Measurements from ENCODE around the gene PCDHB1.

The PCDHB1 gene, protein sequence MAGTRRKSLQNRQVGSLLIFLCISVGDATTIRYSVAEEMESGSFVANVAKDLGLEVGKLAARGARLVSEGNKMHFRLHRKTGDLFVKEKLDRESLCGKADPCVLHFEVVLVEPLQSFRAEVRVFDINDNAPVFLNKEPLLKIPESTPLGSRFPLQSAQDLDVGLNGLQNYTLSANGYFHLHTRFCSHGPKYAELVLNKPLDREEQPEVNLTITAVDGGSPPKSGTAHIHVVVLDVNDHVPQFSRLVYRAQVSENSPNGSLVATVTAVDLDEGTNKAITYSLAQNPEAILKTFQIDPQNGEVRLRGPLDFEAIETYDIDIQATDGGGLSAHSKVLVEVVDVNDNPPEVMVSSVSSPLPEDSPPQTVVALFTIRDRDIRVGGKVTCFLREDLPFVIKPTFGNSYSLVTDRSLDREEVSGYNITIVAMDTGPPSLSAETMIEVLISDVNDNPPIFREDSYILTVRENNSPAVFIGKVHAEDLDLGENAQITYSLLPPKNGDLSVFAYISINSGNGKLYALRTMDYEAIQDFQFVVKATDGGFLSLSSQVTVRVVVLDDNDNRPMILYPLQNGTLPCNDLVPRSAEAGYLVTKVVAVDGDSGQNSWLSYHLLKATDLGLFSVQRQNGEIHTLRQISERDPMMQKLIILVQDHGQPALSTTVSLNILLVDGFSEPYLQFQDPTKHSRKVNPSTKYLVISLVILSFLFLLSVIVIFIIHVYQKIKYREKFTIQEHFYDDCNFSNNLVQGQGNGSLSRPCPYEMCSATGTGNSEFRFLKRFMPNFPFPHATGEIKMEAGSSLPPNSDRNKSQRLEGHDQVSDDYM

DNA sequence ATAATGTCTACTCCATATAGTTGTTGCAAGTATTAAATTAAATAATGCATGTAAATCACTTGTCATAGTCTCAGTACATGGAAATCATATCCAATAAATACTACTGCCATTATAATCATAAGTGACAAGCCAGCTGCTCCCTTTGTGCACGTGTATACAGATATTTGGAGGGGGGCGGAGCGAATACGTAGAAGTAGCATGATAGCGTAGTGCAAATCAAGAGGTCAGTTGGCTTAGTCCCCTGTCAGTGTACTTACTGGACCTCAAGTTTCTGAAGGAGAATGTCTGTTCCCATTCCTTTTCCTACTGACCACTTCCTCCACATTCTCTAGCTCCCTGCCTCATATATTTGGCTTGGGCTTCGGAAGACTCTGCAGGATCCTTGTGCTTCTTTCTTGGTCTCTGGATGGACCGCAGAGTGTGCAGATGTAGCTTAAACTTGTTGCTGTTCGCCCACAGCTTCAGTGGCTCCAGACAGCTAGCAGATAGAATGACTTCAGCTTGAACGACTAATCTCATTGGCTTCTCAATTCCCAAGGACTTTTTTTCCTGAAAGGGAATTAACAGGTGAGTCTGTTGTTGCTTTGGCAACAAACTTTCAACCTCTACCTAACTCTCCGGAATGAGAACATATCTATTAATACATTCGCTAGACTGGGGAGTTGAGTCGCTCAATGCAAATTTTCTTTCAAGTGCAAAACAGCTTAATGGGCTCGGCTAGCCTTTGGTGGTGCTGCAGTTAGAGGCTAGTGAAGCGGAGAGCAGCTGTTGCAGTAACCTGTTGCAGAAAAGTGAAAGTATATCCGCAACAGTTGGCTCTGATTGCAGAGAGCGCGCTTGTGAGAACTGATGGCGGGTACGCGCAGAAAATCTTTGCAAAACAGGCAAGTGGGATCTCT lies at the start of gene PCDHB1:
PCDHB1 (plus strand) TSS at position 753 of the 899 bp plus-strand sequence; CDS start at position 850, 97 bp downstream.
- DNase-seq (ENCODE audit: insufficient read length, low spot score) (no peak), FAIRE-seq (no peak)

DNA sequence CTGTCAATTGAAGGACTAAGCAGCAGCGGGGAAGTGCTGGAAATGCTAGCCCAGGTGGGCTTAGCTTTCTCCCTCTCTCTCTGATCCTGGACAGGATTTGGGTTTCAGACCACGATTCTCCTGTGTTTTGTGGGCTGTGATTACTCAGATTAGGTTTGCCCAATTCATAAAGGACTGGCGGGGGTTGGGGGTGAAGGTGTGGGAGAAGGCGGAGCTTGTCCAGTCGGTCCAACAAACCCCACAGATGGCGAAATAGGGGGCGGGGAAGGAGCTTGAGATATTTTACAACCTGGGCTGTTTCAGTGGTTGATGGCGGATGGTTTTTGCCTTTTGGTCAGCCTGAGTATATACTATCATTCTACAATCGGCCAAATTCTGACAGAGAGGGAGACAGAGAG lies 49.7 kb upstream of the PCDHB1 start:
- FAIRE-seq (no peak), DNase-seq (ENCODE audit: insufficient read length, low spot score) (no peak)

DNA sequence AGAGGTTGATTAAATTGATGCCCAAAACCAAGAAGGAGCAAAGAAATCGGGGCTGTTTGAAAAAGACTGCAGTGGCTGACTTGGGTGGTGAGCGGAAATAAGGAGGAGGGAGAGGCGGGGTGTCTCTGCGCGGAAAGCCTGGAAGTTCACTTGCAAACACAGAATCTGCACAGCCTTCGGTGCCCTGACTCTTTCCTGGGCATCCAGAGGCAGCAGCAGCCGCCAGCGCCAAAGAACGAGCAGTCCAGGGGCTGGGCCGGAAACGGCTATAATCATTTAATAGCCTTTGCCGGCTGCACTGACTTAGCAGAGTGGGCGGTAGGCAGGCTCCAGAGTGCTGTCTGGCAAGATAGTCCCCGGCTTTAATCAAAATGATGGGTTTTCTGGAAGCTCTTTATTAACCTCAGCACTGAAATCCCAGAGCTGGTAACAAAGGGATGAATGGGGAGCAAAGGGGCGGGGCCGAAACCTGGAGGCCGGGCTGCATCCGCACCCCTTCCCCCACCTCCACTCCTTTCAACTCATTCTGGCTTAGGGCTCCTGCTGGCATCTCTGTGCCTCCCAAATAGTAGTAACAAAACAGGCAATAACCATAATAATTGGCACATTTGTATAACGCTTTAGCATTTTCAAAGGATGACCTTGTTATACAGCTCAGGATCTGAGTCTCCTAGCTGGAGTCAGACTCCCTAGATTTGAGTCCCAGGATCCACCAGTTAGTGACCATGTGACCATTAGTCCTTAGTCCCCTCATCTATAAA lies 49.1 kb upstream of the PCDHB1 start:
- no peak for DNase-seq (ENCODE audit: insufficient read length, low spot score)

DNA sequence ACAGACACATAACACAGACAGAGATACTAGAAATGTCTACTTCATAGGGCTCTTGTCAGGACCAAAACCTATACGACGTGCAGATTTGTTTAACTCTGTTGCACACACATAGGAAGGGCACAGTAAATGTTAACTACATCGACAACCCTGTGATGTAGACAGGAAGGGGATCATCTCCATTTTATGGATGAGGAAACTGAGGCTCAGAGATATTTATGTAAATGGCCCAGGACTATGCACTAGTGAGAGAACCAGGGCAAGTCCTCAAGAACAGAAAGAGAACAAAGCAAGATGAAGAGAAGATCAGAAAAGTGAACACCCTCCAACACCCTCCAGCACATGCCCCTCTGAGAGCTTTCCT lies 48.6 kb upstream of the PCDHB1 start:
- no peak for DNase-seq (ENCODE audit: insufficient read length, low spot score)
- FAIRE-seq: no peak

More for the DNA sequence above, 49.1 kb upstream of the PCDHB1 start:
- FAIRE-seq: no peak

DNA sequence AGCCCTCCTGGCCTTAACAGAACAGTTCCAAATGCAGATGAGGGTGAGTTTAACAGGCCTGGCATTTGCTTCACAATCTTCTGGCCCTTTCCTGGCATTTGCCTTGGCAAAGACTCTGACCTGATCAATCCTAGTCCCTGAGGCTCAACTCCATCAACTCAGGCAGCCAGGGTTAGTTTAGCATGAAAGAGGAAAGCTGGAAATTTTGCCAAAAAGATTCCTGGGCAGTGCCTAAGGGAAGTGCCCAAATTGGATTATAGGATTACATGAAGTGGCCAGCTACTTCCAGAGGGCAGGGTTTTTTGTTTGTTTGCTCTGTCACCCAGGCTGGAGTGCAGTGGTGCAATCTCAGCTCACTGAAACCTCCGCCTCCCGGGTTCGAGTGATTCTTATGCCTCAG lies 48.1 kb upstream of the PCDHB1 start:
- no peak for DNase-seq (ENCODE audit: insufficient read length, low spot score)
- no peak for FAIRE-seq

DNA sequence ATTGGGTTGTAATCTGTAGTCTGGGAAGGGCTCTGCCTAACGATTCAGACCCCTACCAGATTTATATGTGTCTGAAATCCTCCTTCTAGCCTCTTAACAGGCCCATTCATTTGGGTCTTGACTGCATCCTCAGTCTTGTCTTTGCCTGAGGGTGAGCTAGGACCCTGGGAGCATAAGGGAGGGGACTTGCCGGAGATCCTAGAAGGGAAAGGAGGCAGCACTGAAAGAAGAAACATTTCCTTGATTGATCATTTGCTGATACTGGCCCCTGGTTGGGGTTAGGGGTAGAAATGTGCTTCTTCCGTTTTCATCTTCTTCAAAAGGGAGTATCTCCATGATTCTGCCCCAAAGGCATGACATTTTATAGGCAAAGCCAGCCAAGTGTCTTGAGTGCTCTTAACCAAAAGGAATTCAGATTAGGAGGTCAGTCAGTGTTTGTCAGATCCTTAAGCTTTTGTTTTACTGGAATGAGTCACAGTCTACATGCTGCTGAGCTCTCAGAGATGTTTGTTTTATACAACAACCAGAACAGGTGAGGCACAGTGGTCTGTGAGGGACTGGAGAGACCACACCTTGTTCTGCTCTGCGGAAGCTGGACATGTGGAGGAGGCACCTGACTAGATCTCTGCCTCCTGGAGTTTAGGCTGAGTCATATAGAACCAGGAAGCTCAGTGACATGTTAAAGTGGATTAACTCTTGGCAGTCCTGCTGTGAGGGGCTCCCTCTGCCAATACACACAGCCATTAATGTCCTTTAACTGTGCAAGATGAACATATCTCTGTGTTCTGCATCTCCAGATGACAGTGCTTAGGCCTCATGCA lies 47.2 kb upstream of the PCDHB1 start:
- FAIRE-seq (no peak), DNase-seq (ENCODE audit: insufficient read length, low spot score) (no peak)

DNA sequence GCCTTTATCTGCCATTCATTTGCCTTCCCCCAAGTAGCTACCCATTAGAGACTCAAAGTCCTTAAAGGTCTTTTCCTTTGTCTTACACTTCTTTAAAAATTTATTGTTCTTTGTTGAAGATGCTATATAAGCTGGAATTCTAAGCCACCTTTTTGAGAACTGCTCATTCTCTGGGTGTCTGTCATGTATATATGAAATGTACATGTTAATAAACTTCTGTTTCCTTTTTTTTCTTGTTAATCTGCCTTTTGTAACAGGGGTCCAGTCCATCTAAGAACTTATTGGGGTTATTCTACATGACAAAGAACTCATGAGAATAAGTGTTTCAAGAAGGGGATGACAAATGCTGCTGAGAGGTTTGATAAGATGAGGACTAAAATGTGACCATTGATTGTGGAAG lies 43.4 kb upstream of the PCDHB1 start:
- no peak for FAIRE-seq
- DNase-seq (ENCODE audit: insufficient read length, low spot score): no peak

DNA sequence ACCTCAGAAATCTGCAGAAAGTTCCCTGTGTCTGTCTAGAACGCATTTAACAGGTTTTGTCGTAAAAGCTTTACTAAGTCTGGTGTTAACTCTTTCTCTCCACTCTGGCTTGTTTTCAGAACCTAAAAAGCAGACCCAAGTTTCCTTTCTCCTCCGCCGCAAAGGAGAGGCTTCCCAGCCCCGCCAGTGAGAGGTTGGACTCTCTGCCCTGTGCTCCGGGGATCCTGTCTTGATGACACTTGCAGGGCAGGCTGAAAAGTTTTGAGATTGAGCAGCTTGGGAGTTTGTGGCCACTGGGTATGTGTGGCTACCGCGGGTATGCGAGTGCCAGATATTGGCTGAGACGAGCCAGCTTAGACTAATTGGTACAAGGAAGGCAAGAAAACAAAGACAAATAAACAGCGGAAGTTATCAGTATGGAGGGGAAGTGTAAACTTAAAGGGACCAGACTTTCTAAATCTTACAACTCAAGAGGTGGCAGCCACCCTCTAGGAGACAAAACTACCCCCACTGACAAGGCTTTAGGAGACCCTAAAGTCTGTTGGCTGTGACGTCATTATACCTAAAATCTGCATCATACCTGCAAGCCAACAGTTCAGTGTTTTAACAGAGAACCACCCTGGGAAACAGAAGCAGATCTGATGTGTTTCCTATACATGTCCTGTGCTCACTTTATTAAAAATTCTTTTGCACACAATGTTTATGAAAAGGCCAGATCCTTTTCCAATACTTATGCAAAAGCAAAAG lies 41.0 kb upstream of the PCDHB1 start:
- DNase-seq (ENCODE audit: insufficient read length, low spot score): no peak
- no peak for FAIRE-seq

DNA sequence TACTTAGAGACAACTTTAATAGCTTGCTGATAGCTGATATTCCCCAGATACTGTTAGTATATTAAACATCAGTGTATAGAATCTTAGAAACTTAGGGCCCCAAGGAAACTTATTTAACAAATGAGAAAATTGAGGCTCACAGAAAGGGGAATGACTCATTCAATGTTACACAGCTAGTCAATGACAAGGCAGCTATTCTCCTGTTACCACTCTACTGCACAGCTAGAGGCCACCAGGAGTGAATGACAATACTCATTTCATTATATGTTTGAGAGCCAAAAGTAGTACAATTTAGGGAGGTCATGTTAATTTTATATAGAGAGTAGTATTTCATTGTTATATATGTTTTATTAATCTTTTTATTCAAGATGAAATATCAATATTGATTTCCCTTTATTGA lies 33.2 kb upstream of the PCDHB1 start:
- DNase-seq (ENCODE audit: insufficient read length, low spot score) (no peak), FAIRE-seq (no peak)

DNA sequence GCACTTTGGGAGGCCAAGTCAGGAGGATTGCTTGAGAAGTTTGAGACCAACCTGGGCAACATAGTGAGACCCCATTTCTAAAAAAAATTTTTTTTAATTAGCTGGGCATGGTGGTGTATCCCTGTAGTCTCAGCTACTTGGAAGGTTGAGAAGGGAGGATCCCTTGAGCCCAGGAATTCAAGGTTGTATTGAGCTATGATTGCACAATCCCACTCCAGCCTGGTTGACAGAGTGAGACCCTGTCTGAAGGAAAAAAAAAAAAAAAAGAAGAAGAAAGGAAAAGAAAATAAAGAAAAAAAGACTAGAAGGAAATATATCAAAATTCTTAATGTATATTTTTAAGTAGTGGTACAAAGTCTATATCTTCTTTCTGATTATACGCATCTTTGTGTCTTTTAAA lies 28.8 kb upstream of the PCDHB1 start:
- DNase-seq (ENCODE audit: insufficient read length, low spot score) (no peak), FAIRE-seq (no peak)

DNA sequence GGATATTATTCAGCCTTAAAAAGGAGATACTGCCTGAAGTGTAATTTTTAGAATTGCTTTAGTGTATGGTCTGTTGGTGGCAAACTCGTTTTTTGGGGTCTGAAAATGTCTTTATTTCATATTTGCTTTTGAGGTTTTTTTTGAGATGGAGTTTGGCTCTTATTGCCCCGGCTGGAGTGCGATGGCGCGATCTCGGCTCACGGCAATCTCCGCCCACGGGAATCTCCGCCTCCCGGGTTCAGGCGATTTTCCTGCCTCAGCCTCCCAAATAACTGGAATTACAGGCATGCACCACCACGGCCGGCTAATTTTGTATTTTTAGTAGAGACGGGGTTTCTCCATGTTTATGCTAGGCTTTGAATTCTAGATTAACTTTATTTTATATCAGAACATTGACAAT lies 20.2 kb upstream of the PCDHB1 start:
- no peak for FAIRE-seq
- DNase-seq (ENCODE audit: insufficient read length, low spot score): no peak

DNA sequence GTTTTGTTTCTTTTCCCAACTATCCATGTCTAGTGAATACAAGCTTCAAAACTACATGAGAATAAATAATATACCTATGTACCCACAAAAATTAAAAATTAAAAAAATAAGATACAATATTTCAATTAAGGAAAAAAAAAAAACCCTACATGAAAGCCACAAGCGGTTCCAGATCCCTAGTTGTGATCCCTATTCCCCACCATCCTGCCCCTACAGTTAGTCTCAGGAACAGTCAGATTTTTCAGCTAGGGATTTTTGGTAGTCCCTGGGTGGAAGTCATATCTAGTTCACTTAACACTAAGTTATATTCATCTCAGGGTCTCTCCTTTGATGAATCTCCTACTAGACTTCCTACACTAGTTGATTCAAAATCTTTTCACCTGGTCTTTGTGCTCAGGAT lies 18.5 kb upstream of the PCDHB1 start:
- DNase-seq (ENCODE audit: insufficient read length, low spot score) (no peak), FAIRE-seq (no peak)

DNA sequence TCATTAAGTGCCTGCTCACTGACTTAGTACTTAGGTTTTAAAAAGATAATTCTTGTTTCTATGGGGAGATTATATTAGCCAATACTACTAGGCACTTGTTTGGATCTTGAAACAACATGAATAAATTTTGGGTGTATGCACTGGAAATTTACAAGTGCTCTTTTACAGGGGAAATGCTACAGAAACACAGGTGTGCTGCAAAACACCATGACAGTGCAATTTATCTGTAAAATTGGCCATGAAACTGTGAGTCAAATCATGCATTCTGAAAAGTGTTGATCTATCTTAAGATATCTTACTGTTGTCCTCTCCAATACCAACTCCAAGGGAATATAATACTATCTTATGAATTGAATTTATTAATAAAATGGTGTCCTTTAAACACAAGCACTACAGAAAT lies 12.1 kb upstream of the PCDHB1 start:
- no peak for FAIRE-seq
- no peak for DNase-seq (ENCODE audit: insufficient read length, low spot score)

DNA sequence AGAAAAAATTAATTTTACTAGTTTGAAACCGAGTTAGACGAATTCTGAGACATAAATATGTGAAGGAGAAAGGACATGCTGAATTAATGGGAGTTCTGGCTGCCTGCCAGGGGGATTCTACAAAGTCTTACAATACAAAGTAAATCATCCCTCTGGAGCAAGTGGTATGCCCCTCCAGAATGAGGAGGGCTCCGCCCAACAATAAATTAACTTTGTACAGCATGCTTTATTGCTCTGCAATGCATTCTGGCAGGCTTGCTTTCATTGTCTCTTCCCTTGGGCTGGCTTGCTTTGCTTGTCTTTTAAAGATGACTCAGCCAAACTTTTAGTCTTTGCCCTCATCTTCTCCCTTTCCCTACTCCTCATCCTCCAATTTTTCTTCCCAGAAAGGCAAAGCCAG lies 11.7 kb upstream of the PCDHB1 start:
- DNase-seq (ENCODE audit: insufficient read length, low spot score) (no peak), FAIRE-seq (no peak)

DNA sequence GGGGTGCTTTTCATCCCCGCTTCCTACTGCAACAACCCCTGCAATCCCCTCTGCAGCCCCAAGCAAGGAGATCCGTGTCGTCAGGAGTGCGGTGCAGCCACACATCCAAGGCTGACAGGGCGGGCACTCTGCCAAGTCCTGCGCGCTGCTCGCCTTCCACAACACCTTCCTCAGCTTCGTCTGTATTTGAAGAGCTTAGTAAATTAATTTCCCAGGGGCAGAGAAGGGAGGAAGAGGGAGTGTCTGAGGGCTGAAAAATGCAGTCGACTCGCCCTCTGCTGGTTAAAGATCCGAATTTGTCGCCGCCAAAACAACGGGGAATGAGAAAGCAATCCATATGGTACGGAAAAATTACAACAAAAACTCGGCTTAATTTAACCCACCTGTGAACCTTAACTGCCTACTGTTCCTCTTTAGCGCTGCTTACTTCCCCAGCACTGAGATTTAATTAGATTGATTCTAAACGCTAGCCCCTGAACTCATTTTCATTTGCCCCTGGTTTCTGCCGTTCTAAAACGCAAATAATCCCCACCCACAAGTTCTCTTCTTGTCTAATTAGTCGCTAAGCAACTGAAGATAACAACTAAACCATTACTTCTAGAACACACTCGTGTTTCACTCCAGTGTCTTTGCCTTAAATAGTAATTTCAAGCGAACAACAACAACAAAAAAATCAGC lies 10.9 kb upstream of the PCDHB1 start:
- no peak for DNase-seq (ENCODE audit: insufficient read length, low spot score)
- no peak for FAIRE-seq

DNA sequence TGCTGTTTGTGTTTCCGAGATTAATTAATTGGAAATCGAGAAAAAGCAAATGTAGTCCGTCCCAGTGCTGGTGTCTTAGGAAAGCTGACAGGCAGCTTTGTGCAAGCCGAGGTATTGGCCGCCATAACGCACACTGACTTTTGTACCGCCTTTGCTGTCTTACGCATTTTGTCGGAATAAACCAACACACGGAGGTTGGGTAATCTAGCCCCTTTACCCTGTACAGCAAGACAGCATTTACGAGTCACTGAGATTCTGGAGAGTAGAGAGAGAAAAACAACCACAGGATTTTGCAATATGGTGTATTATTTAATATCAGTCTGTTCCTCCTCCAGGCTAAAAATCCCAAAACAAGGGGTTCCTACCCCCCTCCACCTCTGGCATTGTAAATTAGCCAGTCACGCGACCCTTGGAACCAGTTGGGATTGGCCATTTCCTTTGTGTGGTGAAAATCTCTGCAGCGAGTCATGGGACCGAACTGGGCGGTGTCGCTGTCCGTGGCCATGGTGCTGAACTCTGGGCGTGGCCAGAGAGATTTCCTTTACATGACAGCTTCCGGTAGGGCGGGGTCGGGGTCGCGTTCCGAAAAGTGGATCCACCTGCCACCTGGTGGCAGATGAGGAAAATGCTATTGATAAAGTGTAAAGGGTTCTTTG lies 10.3 kb upstream of the PCDHB1 start:
- DNase-seq (ENCODE audit: insufficient read length, low spot score): peak; percentile 22
- FAIRE-seq: peak; percentile 35

DNA sequence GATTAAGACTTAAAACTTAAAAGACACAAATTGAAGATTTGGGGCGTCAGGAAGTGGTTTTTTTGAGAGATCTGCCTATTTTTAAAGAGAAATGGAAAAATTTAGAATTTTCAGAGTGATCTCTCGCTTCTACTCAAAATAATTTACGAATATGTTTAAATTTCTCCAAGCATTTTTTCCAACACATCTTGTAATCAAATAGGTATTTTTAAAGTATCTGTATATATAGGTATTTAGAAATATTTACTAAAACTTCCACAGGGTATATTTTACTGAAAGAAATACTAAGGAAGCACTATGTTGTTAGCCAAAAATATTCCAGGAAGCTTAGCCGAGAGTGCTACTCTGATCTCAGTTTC lies 9.8 kb upstream of the PCDHB1 start:
- FAIRE-seq (no peak), DNase-seq (ENCODE audit: insufficient read length, low spot score) (no peak)

DNA sequence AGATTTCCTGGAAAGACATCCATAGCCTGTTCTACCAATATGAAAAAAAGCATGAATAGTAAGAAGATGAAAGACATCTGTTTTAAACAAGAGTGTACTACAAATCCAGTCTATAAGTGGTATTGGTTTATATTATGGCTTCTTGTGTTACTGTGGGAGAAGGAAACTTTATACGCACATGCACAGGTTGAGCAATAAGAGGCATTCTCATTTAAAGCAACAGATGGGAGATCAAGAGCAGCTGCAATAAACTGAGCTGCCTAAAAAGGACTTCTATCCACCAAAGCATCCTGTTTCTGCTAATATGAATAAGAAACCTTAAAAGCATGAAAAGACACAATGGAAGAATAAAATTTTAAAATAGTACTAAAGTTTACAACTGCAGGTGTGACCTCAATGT lies 8.6 kb upstream of the PCDHB1 start:
- FAIRE-seq: no peak
- no peak for DNase-seq (ENCODE audit: insufficient read length, low spot score)

Data from GM19239 (cell line).